SJSA1 (cell line): ENCODE results near the gene ISM1. TPM values are rescaled to one million over a fixed set of nuclear protein-coding genes. Genes with fewer than 3 reads are reported as not detected.

ENCODE experiments used
- DNase-seq, 2 experiments: peaks; one replicate each; pipeline ENCODE4 v3.0.0-alpha.2; 2015 to 2020; ENCODE audit warnings: low spot score in 2 of 2, low read depth in 1 of 2
- H3K27ac ChIP-seq: fragments of 250-450 bp; sonication (Bioruptor Pico); 2 replicates; pipeline ENCODE4 v1.5.1; 2020; ENCODE audit warnings: mild to moderate bottlenecking, moderate library complexity
- H3K27me3 ChIP-seq: fragments of 250-450 bp; sonication (Bioruptor Pico); replicated peaks from 2 replicates; pipeline ENCODE4 v1.5.1; 2020; ENCODE audit warnings: mild to moderate bottlenecking, moderate library complexity
- H3K36me3 ChIP-seq: fragments of 250-450 bp; sonication (Bioruptor Pico); 2 replicates; pipeline ENCODE4 v1.5.1; 2020; ENCODE audit warnings: mild to moderate bottlenecking
- H3K4me1 ChIP-seq: fragments of 250-450 bp; sonication (Bioruptor Pico); replicated peaks from 2 replicates; pipeline ENCODE4 v1.6.1; 2021; ENCODE audit warnings: mild to moderate bottlenecking
- H3K4me3 ChIP-seq: fragments of 250-450 bp; sonication (Bioruptor Pico); 2 replicates; pipeline ENCODE4 v1.5.1; 2020; ENCODE audit warnings: mild to moderate bottlenecking
- H3K9me3 ChIP-seq: fragments of 250-450 bp; sonication (Bioruptor Pico); replicated peaks from 2 replicates; pipeline ENCODE4 v1.5.1; 2020; ENCODE audit warnings: mild to moderate bottlenecking
- total RNA-seq: library from RNA; depleted of rRNA; stranded (reverse); fragments of >200 nt; shearing (Covaris generic); gene quantifications from 2 replicates; pipeline ENCODE4 v1.2.3, GENCODE V29; 2014

The ISM1 gene
- total RNA-seq, 1 experiment from 2014 or later: not detected

DNA sequence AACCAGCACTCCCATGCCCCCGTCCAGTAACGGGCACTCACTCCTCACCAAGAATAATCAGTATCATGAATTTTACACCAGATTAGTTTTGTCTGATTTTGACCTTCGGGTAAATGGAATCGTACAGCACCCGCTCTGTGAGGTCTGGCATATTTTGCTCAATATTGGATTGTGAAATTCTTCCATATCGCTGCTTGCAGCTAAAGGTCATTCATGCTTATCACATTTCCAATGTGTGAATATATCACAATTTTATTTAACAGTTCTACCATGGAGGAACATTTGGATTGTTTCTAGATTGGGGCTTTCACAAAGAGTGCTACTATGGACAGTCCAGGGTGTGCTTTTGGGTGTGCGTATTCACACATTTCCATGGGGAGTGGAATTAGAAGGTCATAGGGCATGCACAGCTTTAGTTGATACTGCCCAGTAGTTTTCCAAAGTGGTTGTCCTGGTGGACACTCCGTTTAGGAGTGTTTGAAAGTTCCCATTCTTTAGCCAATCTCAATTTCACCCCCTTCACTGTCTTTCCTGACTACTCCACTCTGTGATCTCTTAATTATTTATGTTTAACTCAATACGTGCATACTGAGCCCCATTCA lies 86.6 kb downstream of the ISM1 start:
- H3K27me3 ChIP-seq: peaks cover 5% of the 10 kb centered on the region; the same call in 1 of the 2 replicates
- no peak overlapping the region for H3K27ac ChIP-seq
- H3K36me3 ChIP-seq: no peaks in the 10 kb centered on the region
- no peak overlapping the region for H3K4me3 ChIP-seq
- no peaks in the 10 kb centered on the region for H3K9me3 ChIP-seq
- H3K4me1 ChIP-seq: no peaks in the 10 kb centered on the region
- DNase-seq: no peak

DNA sequence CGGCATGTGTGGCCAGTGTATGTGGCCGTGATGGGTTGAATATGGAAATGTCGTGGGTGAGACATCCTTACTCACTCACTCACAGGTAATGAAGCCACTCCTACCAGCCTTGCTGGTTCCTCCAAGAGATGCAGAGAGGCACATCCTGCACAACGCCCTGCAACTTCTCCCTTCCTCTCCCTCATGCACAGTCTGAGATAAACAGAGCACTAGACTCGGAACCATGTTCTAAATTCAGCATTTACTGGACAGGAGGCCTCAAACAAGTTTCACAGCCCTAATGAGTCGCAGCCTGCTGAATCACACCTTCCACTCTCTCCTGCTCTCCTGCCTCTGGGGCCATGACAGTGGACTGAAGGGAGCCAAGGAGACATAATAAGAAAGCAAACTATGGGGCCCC lies 91.2 kb downstream of the ISM1 start:
- Histone ChIP-seq H3K4me3 (no peak overlapping the region), H3K27me3 (peaks cover 5% of the 10 kb centered on the region; the same call in 1 of the 2 replicates), H3K4me1 (no peaks in the 10 kb centered on the region), H3K9me3 (no peaks in the 10 kb centered on the region), H3K36me3 (no peaks in the 10 kb centered on the region), H3K27ac (no peak overlapping the region)
- DNase-seq: no peak

DNA sequence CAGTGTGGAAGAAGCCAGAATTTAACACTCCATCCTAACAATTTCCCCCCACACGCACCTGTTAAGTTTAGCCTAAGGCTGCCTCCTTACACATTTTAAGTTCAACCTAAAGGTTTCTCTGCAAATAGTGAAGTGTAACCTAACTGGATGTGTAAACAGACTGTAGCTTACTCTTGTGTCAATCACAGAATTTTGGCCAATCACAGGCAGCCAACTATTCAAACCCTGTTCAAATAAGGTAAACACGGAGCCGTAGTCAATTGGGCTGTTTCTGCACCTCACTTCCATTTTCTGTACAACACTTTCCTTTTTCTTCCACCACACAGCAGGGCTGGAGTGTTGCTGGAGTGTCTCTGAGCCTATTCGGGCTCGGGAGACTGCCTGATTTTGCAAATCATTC lies 92.1 kb downstream of the ISM1 start:
- H3K9me3 ChIP-seq: no peaks in the 10 kb centered on the region
- DNase-seq: no peak
- peaks cover 5% of the 10 kb centered on the region; the same call in 1 of the 2 replicates for H3K27me3 ChIP-seq
- no peak overlapping the region for H3K27ac ChIP-seq
- H3K4me1 ChIP-seq: no peaks in the 10 kb centered on the region
- no peak overlapping the region for H3K4me3 ChIP-seq
- H3K36me3 ChIP-seq: no peaks in the 10 kb centered on the region

DNA sequence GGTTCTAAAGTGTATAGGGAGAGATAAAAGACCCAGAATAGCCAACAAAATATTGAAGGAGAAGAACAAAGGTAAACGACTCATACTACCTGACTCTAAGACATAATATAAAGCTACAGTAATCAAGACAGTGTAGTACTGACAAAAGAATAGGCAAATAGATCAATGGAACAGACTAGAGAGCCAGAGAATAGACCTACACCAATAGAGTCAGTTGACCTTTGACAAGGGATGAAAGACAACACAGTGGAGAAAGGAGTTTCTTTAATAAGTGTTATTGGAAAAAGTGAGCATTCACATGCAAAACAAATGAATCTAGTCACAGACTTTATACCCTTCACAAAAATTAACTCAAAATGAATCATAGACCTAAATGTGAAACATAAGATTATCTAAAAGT lies 96.4 kb downstream of the ISM1 start:
- DNase-seq: no peak
- Histone ChIP-seq H3K27me3 (no peaks in the 10 kb centered on the region), H3K4me3 (no peak overlapping the region), H3K27ac (no peak overlapping the region), H3K36me3 (no peaks in the 10 kb centered on the region), H3K9me3 (no peaks in the 10 kb centered on the region), H3K4me1 (no peaks in the 10 kb centered on the region)

DNA sequence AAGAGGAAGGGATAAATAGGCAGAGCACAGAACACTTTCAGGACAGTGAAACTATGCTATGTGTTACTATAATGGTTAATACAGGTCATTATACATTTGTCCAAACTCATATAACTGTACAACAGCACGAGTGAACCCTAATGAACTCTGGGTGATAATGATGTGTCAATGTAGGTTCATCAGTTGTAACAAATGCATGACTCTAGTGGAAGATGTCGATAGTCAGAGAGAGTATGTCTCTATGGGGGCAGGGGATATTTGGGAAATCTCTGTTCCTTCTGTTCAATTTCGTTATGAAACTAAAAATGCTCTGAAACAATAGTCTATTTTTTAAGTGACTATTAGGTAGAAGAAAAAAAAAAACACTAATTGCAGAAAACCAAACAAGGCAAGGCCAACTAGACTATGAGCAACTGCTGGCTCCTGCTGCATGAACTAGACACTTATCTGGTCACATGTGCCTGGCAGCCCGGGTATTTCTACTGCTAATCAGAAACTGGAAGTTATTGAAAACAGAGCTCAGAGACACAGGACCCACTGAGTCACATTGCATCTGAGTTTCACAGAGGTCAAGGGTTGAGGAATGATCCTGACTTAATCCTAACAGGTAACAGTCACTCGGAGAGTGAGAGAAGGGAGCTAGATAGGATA lies 97.9 kb downstream of the ISM1 start:
- Histone ChIP-seq H3K4me3 (no peak overlapping the region), H3K36me3 (no peaks in the 10 kb centered on the region), H3K9me3 (no peaks in the 10 kb centered on the region), H3K4me1 (no peaks in the 10 kb centered on the region), H3K27me3 (no peaks in the 10 kb centered on the region), H3K27ac (no peak overlapping the region)
- no peak for DNase-seq

DNA sequence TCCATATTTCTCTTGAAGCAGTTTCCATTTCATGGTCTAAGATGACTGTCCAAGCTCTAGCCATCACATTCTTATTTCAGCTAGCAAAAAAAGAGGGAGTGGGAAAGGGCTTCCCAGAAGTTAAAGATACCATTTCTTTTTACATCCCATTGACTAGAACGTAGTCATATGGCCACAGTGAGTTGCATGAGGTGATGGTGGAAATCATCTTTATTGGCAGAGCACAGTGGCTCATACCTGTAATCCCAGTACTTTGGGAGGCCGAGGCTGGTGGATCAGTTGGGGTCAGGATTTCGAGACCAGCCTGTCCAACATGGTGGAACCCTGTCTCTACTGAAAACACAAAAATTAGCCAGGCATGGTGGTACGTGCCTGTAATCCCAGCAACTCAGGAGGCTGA lies 99.6 kb downstream of the ISM1 start:
- Histone ChIP-seq H3K36me3 (no peaks in the 10 kb centered on the region), H3K4me1 (no peaks in the 10 kb centered on the region), H3K4me3 (no peak overlapping the region), H3K27me3 (no peaks in the 10 kb centered on the region), H3K27ac (no peak overlapping the region), H3K9me3 (no peaks in the 10 kb centered on the region)
- no peak for DNase-seq

DNA sequence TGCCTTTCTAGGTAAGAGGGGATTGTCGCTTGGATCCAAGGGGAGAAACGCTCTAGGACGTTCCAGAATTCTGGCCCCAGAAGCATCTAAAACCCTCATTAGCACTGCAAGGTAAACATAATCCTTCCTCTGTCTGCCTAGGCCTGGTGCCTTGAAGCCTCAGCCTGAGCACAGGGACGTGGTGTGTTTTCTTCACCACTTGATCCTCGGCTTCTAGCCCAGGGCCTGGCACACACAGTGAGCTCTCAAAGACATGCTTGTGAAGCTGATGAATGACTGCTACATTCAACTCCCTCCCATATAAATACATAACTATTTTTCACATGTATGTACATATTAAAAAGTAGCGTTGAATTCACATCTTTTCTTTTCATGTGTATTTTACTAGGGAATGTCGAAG lies 100.3 kb downstream of the ISM1 start:
- H3K9me3 ChIP-seq: no peaks in the 10 kb centered on the region
- H3K36me3 ChIP-seq: no peaks in the 10 kb centered on the region
- no peaks in the 10 kb centered on the region for H3K27me3 ChIP-seq
- H3K27ac ChIP-seq: no peak overlapping the region
- DNase-seq: no peak
- no peak overlapping the region for H3K4me3 ChIP-seq
- H3K4me1 ChIP-seq: no peaks in the 10 kb centered on the region

DNA sequence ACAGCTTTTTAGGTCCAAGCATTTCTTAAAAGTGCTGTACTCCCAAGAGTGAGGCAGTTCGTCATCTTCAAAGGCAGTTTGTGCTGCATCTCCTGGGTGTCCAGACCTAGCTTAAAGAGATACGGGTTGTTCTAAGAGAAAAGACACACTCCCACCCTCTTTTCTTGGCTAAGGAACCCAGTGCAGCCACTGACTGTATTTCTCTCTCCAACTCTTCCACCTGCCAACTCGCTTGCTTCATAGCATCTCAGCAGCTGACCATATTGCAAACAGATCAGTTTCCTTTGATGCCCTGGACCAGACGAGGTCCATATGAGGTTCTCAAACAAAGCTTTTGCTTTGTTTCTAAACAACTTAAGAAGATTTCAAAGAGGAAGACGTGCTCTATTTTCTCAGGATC lies 101.1 kb downstream of the ISM1 start:
- H3K4me3 ChIP-seq: no peak overlapping the region
- no peak overlapping the region for H3K27ac ChIP-seq
- H3K4me1 ChIP-seq: no peaks in the 10 kb centered on the region
- H3K9me3 ChIP-seq: no peaks in the 10 kb centered on the region
- no peak for DNase-seq
- H3K36me3 ChIP-seq: no peaks in the 10 kb centered on the region
- no peaks in the 10 kb centered on the region for H3K27me3 ChIP-seq

DNA sequence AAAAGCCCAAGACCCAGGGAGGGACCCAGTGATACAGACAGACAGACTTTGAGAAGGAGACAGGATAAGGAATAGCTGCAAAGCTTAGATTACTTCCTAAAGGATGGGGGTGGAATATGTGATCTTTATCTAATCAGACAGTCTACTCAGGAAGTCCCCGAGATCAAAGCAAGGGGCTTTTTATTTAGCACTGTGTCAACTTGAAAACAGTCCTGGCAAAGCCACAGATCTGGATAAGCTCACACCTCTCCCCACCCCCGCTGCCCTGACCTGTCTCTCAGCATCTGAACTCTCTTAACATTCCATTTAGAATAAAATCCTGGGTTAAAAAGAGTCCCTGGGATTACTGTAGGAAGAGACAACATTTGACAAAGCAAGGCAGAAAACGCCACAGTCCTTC lies 101.5 kb downstream of the ISM1 start:
- Histone ChIP-seq H3K4me1 (no peaks in the 10 kb centered on the region), H3K27me3 (no peaks in the 10 kb centered on the region), H3K36me3 (no peaks in the 10 kb centered on the region), H3K9me3 (no peaks in the 10 kb centered on the region), H3K4me3 (no peak overlapping the region), H3K27ac (no peak overlapping the region)
- no peak for DNase-seq

DNA sequence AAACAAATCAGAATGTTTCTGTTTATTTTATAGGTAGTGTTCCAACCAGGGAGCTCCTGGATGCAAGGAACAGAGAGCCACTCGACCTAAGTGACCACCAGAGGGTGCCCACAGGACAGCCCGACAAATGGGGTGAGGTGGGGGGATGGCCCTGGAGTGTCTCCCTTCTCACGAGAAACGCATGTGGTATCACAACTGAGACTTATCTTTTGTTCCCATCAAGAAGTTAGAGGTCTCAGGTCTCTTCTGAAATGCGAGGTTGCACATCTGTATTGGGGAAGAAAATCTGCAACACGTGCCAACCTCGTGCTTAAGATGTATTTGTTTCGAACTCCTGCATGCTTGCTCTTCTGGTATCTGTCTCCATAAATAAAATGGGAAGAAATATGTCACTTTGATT lies 104.0 kb downstream of the ISM1 start:
- Histone ChIP-seq H3K36me3 (no peaks in the 10 kb centered on the region), H3K4me3 (no peak overlapping the region), H3K4me1 (peaks cover 9% of the 10 kb centered on the region; the same call in 1 of the 2 replicates), H3K27ac (no peak overlapping the region), H3K9me3 (no peaks in the 10 kb centered on the region), H3K27me3 (no peaks in the 10 kb centered on the region)
- DNase-seq: peak; percentile 37 to 55

DNA sequence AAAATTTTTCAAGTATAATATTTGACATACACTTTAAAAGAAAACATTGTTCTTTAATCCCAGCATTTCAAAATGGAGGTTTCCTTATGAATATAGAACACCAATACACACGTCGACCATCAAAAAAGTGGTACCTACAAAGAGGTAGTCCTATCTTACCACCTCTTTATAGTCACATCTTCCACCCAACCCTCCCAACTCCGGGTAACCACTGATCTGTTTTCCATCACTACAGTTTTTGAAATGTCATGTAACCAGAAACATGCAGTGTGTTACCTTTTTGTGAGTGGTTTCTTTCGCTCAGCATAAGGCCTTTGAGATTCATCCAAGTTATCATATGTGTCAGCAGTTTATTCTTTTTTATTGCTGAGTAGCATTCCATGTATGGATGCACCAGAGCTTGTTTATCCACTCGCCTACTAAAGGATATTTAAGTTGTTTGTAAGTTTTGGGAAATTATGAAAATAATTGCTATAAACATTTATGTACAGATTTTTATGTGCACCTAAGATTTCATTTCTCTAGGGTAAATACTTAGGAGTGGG lies 104.8 kb downstream of the ISM1 start:
- no peaks in the 10 kb centered on the region for H3K36me3 ChIP-seq
- no peaks in the 10 kb centered on the region for H3K27me3 ChIP-seq
- DNase-seq: no peak
- H3K27ac ChIP-seq: no peak overlapping the region
- H3K4me1 ChIP-seq: peaks cover 9% of the 10 kb centered on the region; the same call in 1 of the 2 replicates
- no peaks in the 10 kb centered on the region for H3K9me3 ChIP-seq
- H3K4me3 ChIP-seq: no peak overlapping the region

DNA sequence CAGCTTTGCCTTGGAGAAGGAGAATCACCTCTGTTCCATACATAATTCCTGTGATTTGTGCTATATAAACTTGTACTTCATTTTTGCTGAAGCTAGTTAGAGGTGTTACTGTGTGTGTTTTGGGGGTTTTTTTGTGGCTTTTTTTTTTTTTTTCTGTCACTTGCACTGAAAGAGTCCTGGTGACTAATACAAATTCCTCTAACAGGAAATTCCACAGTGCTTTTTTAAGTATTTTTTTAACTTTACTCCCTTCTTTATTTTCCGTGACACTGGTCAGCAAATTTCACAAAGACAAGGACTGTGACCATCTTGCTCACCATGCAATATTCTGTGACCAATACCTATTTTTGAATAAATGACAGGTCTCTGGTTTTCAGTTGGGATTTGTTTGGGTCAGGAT lies 110.5 kb downstream of the ISM1 start:
- no peaks in the 10 kb centered on the region for H3K9me3 ChIP-seq
- no peaks in the 10 kb centered on the region for H3K27me3 ChIP-seq
- DNase-seq: peak in 1 of 2 experiments; percentile 66
- H3K36me3 ChIP-seq: no peaks in the 10 kb centered on the region
- H3K4me3 ChIP-seq: no peak overlapping the region
- peak overlapping the region; percentile 81 for H3K27ac ChIP-seq
- H3K4me1 ChIP-seq: peaks cover 32% of the 10 kb centered on the region

DNA sequence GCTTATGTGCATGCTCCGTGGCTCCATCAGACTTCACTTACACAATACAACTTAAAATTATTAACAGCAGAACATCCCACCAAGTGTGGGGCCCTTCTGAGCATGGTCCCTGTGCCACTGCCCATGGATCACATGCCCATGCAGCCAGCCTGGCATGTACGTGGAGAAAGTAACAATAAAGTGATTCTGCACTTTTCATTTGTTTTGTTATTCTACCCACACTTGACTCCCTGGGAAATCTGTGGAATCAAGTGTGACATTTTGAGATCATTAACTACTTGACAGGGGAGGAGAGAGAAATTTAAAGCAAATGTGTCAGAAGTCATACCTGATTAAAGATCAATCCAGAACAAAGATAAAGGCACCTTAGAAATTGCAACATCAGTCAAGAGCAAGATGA lies 112.0 kb downstream of the ISM1 start:
- no peaks in the 10 kb centered on the region for H3K27me3 ChIP-seq
- H3K4me3 ChIP-seq: no peak overlapping the region
- H3K9me3 ChIP-seq: no peaks in the 10 kb centered on the region
- no peaks in the 10 kb centered on the region for H3K36me3 ChIP-seq
- H3K27ac ChIP-seq: no peak overlapping the region
- peaks cover 35% of the 10 kb centered on the region for H3K4me1 ChIP-seq
- DNase-seq: no peak

DNA sequence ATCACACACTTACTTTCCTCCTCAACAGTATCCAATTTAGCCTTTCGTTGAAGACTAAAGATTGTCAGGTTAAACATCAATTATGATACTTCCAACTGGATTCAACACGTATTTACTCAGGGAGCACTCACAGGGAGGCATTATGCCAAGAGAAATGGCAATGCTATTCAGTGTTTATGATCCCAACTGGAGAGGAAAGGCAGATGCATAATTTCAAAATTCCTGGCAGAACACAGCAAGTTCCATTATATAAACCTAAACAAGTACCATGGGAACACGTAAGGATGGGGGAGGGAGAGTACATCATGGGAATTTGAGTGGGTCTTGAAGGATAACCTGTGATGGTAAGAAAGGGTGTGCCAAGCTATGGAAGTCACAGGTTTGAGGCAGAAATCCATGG lies 112.7 kb downstream of the ISM1 start:
- DNase-seq: no peak
- no peak overlapping the region for H3K27ac ChIP-seq
- no peak overlapping the region for H3K4me3 ChIP-seq
- H3K4me1 ChIP-seq: peaks cover 35% of the 10 kb centered on the region
- H3K36me3 ChIP-seq: no peaks in the 10 kb centered on the region
- H3K9me3 ChIP-seq: no peaks in the 10 kb centered on the region
- H3K27me3 ChIP-seq: no peaks in the 10 kb centered on the region
